HepG2 (cell line): ENCODE data around the gene LHFPL2. TPM values are rescaled to one million over a fixed set of nuclear protein-coding genes. Genes with fewer than 3 reads are reported as not detected.

ENCODE experiments used
- ATAC-seq: fragments of 200-7000 bp; cut with Tn5 transposase; 3 replicates; pipeline ENCODE4 v1.9.1; 2020; ENCODE audit warnings: mild to moderate bottlenecking, moderate library complexity
- BruUV-seq: library from RNA; stranded (reverse); fragments of 400-500 nt; replicated peaks from 2 replicates; lab custom pipeline; 2021; lab: Mats Ljungman, UMichigan
- CTCF ChIA-PET: fragments of 300-600 bp; formaldehyde crosslinking; extraction: SDS; loops from one replicate; lab custom pipeline; 2021; ENCODE audit warnings: low total read pairs, inconsistent platforms, low intra/inter-chr PET ratio; lab: Yijun Ruan, JAX
- POLR2A ChIA-PET: fragments of 350-600 bp; sonication (Branson Sonifier 250); formaldehyde crosslinking; loops from one replicate; lab custom pipeline; 2020; ENCODE audit warnings: antibody characterized with exemption, inconsistent platforms; lab: Yijun Ruan, JAX
- DNase-seq: peaks from one replicate; pipeline ENCODE4 v3.0.0-alpha.2; 2015; ENCODE audit warnings: low spot score
- FAIRE-seq: peaks from 3 replicates; lab custom pipeline; 2011; peaks lifted over from hg19 to GRCh38; lab: Jason Lieb, UNC
- H2AFZ ChIP-seq: one replicate; pipeline ENCODE4 v1.6.1; 2011; ENCODE audit warnings: low read length, inconsistent platforms
- H3K27ac ChIP-seq: fragments of 300-600 bp; 3 replicates; pipeline ENCODE4 v1.8.0; 2011; ENCODE audit warnings: mixed run types, mild to moderate bottlenecking, mixed read lengths, low read length, inconsistent platforms; ENCODE audit not compliant: insufficient read depth; ENCODE audit errors: extremely low read length
- H3K27me3 ChIP-seq, 2 experiments: fragments of 200-600 bp in 1 of 2; 2 replicates in 1 of 2; 3 replicates in 1 of 2; pipeline versions ENCODE4 v1.6.0 to v1.8.0; 2011; ENCODE audit warnings: low read length in 2 of 2, mild to moderate bottlenecking in 2 of 2, moderate library complexity in 2 of 2, inconsistent platforms in 1 of 2; ENCODE audit not compliant: insufficient read depth in 2 of 2, control insufficient read depth in 1 of 2
- H3K36me3 ChIP-seq, 2 experiments: fragments of 200-600 bp in 1 of 2; replicated peaks in 1 of 2; 2 replicates in 1 of 2; 3 replicates in 1 of 2; pipeline versions ENCODE4 v1.5.1 to v1.8.0; 2011; ENCODE audit warnings: low read length in 2 of 2, inconsistent platforms in 1 of 2; ENCODE audit not compliant: insufficient read depth in 2 of 2, control insufficient read depth in 1 of 2
- H3K4me1 ChIP-seq: 2 replicates; pipeline ENCODE4 v1.5.1; 2012; ENCODE audit warnings: low read length, inconsistent platforms; ENCODE audit not compliant: insufficient read depth
- H3K4me2 ChIP-seq: 2 replicates; pipeline ENCODE4 v1.6.0; 2011; ENCODE audit warnings: low read depth, low read length, inconsistent platforms
- H3K4me3 ChIP-seq, 3 experiments: fragments of 200-600 bp in 1 of 3; sonication (generic), shearing (Covaris generic) in 1 of 3; replicated peaks in 1 of 3; 2 replicates each; pipeline ENCODE4 v1.5.1; 2011 to 2016; ENCODE audit warnings: low read length in 3 of 3, inconsistent platforms in 2 of 3, low read depth in 2 of 3, mild to moderate bottlenecking in 2 of 3, control low read depth in 1 of 3, mixed read lengths in 1 of 3; ENCODE audit not compliant: insufficient read depth in 1 of 3
- H3K79me2 ChIP-seq: one replicate; pipeline ENCODE4 v1.6.1; 2011; ENCODE audit warnings: low read length, inconsistent platforms; ENCODE audit not compliant: insufficient read depth
- H3K9ac ChIP-seq: 2 replicates; pipeline ENCODE4 v1.6.0; 2011; ENCODE audit warnings: mild to moderate bottlenecking, low read depth, low read length, inconsistent platforms; ENCODE audit not compliant: insufficient read depth
- H3K9me3 ChIP-seq: 2 replicates; pipeline ENCODE4 v1.5.1; 2012; ENCODE audit warnings: mild to moderate bottlenecking, low read length
- H4K20me1 ChIP-seq: 2 replicates; pipeline ENCODE4 v1.6.0; 2011; ENCODE audit warnings: inconsistent platforms, mild to moderate bottlenecking, low read length, moderate library complexity; ENCODE audit not compliant: insufficient read depth
- AHR ChIP-seq: IDR thresholded peaks from 2 replicates; pipeline ENCODE4 v1.6.1; 2018; ENCODE audit warnings: missing genetic modification reagents, missing compliant biosample characterization
- ATRX ChIP-seq: sonication (generic); formaldehyde crosslinking; IDR thresholded peaks from 2 replicates; pipeline ENCODE4 v1.4.0; 2020; ENCODE audit warnings: missing genetic modification reagents, borderline replicate concordance
- NFKB2 ChIP-seq: sonication (generic); formaldehyde crosslinking; IDR thresholded peaks from 2 replicates; pipeline ENCODE4 v1.4.0; 2020; ENCODE audit warnings: missing genetic modification reagents, borderline replicate concordance
- RBAK ChIP-seq: sonication (generic); formaldehyde crosslinking; IDR thresholded peaks from 2 replicates; pipeline ENCODE4 v1.5.1; 2020; ENCODE audit warnings: mild to moderate bottlenecking, missing genetic modification reagents
- RFXANK ChIP-seq: IDR thresholded peaks from 2 replicates; pipeline ENCODE4 v1.6.1; 2016
- ZNF674 ChIP-seq: sonication (generic); formaldehyde crosslinking; IDR thresholded peaks from 2 replicates; pipeline ENCODE4 v1.5.0; 2020; ENCODE audit warnings: low read depth, mild to moderate bottlenecking, missing genetic modification reagents
- ZNF766 ChIP-seq: sonication (generic); formaldehyde crosslinking; IDR thresholded peaks from 2 replicates; pipeline ENCODE4 v1.5.0; 2020; ENCODE audit warnings: missing genetic modification reagents, borderline replicate concordance
- ZNF782 ChIP-seq: sonication (generic); formaldehyde crosslinking; IDR thresholded peaks from 2 replicates; pipeline ENCODE4 v1.4.0; 2020; ENCODE audit warnings: missing genetic modification reagents, mild to moderate bottlenecking, borderline replicate concordance
- WGBS: methylation state at CpG from one replicate; pipeline ENCODE4 v1.1.6; 2017; ENCODE audit warnings: low lambda C conversion rate; 5-methylcytosine and 5-hydroxymethylcytosine counted together
- in situ Hi-C: cut with HindIII; loops from 2 replicates; pipeline ENCODE4 v1.10.0; 2017; ENCODE audit warnings: low pct_unique_long_range_greater_than_20kb; ENCODE audit not compliant: extremely low pct_ligation_motif_present
- intact Hi-C: fragments of 100-400 bp; cut with micrococcal nuclease; formaldehyde crosslinking; loops from one replicate; pipeline ENCODE4 v1.10.0; 2022; ENCODE audit not compliant: unreplicated experiment
- polyA plus RNA-seq, 8 experiments: library from polyadenylated mRNA; depleted of rRNA in 3 of 8; stranded (reverse) in 7 of 8; unstranded in 1 of 8; fragments of >200 nt; fragmentation: Illumina TruSeq in 4 of 8; extraction: Trizol in 4 of 8; gene quantifications; 2 replicates each; pipeline versions ENCODE4 v1.2.1 to v1.2.3, GENCODE V29; 2011 to 2016; ENCODE audit warnings: low read depth in 4 of 8, missing spikeins in 1 of 8, mixed read lengths in 1 of 8; ENCODE audit not compliant: insufficient read depth in 1 of 8
- total RNA-seq, 5 experiments: library from RNA; depleted of rRNA; stranded (reverse); fragments of >200 nt; fragmentation: Illumina TruSeq; extraction: Trizol; gene quantifications; 2 replicates each; pipeline ENCODE4 v1.2.3, GENCODE V29; 2016; ENCODE audit warnings: low read depth in 1 of 5
- TF ChIP-seq, protein P1 (sequence below): sonication (generic); formaldehyde crosslinking; IDR thresholded peaks from 2 replicates; pipeline ENCODE4 v1.5.1; 2020; ENCODE audit warnings: missing genetic modification reagents, mild to moderate bottlenecking, borderline replicate concordance

Gene LHFPL2
- total and polyA plus RNA-seq, 2 of the 13 experiments (the other 11 are each of a cell fraction or from before 2014, with no cell fraction given), result 6.0 to 20.0 TPM

- POLR2A ChIA-PET, result no interaction called here
- H3K4me1 ChIP-seq, result peaks cover 22% of the 10 kb centered on the region
- ATAC-seq, result no peak
- no TSS peak for BruUV-seq
- peaks cover 5% of the 10 kb centered on the region for H3K79me2 ChIP-seq
- H3K27me3 ChIP-seq, result no peaks in the 10 kb centered on the region
- H4K20me1 ChIP-seq, result peaks cover 10% of the 10 kb centered on the region; the same call in 1 of the 2 replicates
- no peak for FAIRE-seq
- no peak overlapping the region for H3K4me2 ChIP-seq
- WGBS, result 91% methylated on average over 2 of the region's 2 CpGs
- DNase-seq, result no peak
- no peak overlapping the region for H2AFZ ChIP-seq
- no peak overlapping the region for H3K4me3 ChIP-seq
- H3K36me3 ChIP-seq, result peaks cover 7 to 11% of the 10 kb centered on the region in 2 experiments; a peak in 2 of 5 replicates
- in situ Hi-C loops (no loop called here), intact Hi-C loops (no loop called here)
- CTCF ChIA-PET, result no interaction called here
- H3K9ac ChIP-seq, result no peak overlapping the region
- TF ChIP-seq AHR (no peak), NFKB2 (CRISPR knock-in tag) (no peak), ATRX (CRISPR knock-in tag) (no peak), ZNF766 (CRISPR knock-in tag) (no peak), ZNF782 (CRISPR knock-in tag) (no peak)
- no peak overlapping the region for H3K27ac ChIP-seq
- no peaks in the 10 kb centered on the region for H3K9me3 ChIP-seq
These were observed 97.7 kb downstream of the LHFPL2 start for GRCh38 chr5:78550891-78551290.

- H3K9ac ChIP-seq, result no peak overlapping the region
- no peak for DNase-seq
- TF ChIP-seq ZNF674 (CRISPR knock-in tag) (no peak), RBAK (CRISPR knock-in tag) (no peak), RFXANK (CRISPR knock-in tag) (no peak)
- TF ChIP-seq, protein P1, sequence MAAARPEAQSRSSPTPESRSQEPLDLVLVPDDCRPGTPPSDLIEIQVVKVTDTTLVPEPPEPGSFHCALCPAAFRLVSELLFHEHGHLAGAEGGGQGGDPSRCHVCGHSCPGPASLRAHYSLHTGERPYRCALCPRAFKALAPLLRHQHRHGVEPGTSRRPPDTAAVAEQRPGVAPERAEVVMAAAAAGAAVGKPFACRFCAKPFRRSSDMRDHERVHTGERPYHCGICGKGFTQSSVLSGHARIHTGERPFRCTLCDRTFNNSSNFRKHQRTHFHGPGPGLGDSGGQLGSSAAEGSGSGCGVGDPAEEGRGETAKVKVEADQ (CRISPR knock-in tag), result no peak
- TF ChIP-seq, all 625 proteins: peak for 0
- Histone ChIP-seq H3K79me2 (peaks cover 3% of the 10 kb centered on the region), H3K36me3 (peaks cover 7 to 14% of the 10 kb centered on the region in 2 experiments; a peak in 3 of 5 replicates), H3K9me3 (no peaks in the 10 kb centered on the region), H3K4me1 (peaks cover 22% of the 10 kb centered on the region), H3K27ac (no peak overlapping the region), H2AFZ (no peak overlapping the region), H3K4me2 (no peak overlapping the region), H3K4me3 (no peak overlapping the region), H3K27me3 (no peaks in the 10 kb centered on the region), H4K20me1 (peaks cover 12% of the 10 kb centered on the region; the same call in 1 of the 2 replicates)
- 95% methylated on average over 3 of the region's 5 CpGs for WGBS
- no TSS peak for BruUV-seq
- FAIRE-seq (no peak), ATAC-seq (no peak)
- CTCF ChIA-PET, result no interaction called here
- intact Hi-C loops, result loop anchor here (5.0 kb wide), 1 partner anchor 98 kb away; the partner anchor contains the start of gene LHFPL2
- in situ Hi-C loops, result no loop called here
- POLR2A ChIA-PET, result no interaction called here
These were observed 99.5 kb downstream of the LHFPL2 start for GRCh38 chr5:78549043-78549442.
